ENCODE data around the gene POU3F1.

POU3F1 gene

DNA sequence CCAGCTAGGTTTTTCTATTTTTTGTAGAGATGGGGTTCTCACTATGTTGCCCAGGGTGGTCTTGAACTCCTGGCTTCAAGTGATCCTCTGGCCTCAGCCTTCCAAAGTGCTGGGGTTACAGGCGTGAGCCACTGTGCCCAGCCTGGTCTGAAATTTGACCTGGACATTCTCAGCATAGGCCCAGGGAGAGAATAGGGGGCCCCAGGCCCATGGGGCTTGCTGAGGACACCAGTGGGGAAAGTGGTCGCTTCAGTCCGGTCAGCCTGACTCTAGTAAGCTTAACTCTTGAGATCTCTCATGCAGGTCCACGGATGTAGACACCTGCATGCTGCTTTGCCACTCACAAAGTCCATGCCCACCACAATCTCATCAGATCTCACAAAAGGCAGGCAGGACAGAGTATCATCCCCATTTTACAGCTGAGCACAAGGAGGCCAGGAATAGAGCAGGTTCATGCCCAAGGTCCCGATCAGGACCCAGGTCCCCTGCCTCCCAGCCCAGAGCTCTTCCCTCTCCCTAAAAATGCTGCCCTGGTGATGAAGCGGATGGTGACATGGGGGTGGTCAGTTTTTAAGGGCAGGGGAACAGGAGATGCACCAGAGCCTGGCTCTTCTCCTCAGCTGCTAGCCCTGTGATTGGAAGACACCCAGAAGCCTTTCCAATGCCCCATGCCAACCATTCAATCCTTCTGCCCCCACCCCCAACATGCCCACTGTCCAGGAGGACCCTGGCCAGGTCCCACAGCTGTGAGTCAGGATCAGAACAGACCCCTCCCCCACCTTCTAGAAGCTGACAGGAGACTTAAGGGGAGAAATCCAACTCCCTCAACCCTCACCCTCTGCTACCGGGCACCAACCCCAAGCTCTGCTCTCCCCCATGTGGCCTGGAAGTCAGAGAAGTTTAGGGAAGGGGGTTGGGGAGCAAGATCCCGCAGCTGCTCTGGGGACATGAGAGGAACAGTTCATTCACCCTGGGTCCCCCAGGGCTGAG is 43.0 kb downstream of the POU3F1 start:
- no peak for DNase-seq

DNA sequence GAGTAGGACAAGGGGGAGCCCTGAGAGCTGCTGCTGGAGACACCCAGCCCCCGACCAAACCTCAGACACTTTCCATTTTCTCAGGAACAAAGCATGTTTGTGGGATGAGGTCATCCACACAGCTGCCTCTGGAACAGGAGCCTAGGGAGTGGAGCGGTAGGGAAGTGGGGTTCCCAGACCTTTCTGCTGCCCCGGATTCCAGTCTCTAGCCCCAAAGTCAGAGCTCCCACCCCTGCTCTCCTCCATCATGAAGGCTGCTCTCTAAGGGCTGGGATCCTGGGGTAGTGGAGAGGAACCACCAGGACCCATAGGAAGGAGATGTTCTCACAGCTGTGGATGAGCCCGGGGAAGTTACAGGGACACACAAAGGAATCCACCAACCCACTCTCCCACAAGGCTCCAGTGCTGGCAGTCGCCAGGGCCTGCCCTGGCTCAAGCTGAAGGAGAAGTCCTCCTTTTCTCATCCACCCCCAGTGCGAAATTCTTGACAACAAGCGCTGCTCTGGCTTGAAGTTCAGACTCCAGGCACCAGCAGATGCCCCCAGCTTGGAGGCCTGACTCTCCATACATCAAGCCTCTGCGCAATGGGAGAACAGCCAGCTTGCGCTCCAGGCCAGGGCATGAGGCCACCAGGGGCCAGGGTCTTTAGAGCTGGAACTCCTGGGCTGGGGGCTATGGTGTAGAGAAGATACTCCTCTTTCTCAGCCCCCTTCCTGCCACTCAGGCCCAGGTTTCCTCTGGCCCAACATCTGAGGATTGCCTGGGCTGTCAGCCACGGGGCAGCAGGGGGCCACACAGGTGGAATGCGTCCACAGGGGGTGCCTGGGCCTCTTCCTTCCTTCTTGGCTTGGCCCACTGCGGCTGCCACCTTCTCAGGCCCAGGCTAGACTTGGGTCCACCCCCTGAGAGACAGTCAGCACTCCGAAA is 45.8 kb downstream of the POU3F1 start:
- DNase-seq: no peak

DNA sequence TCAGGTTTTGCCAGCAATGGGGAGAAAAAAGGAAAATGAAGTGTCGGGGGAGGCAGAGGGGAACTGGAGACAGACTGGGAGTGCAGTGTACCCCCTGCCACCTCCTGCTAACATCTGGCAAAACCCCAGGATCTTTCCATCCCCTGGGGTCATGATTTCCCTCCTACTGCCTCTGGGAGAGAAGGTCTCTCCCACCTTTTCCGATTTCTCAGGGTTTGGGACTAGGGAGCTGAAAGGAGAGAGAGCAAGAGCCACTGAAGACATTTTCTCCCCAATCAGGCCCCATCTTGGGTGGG is 46.4 kb downstream of the POU3F1 start:
- DNase-seq: no peak

DNA sequence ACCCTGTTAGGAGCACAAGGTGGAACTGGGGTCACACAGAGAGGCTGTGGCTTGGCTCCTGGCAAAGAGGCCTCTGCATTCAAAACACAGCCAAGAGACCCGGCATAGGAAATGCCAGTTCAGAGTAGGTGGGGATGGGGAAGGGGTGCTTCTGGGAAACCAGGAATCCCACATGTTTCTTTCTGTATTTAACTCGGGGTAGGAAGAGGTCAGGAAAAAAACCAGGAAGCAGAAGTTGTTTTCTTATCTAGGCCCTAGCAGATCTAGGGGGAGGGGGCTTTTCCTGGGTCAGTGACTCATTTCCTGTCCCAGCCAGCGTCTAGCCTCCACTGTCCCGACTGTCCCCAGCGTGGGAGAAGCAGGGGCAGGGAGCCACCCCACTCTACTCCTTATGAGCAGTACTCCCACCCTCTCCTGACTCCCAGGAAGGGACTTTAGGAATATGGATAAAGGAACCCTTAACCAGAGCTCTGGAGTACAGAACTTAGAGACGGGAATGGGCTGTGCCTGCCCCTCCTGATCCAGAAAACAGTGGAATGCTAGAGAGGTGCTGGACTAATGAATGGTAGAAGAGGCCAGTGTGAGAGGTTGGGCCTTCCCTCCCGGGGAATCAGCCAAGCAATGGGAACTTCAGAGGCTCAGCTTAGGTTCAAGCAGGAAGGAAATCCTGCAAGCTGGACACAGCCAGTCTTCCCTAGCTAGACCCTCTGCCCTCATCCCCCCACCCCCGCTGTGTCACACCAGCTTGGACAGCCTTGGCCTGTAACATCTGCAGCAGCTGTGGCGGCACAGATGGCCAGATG is 47.0 kb downstream of the POU3F1 start:
- no peak for DNase-seq

GRCh38 chr1:37998913-37999429 is 47.6 kb downstream of the POU3F1 start:
- DNase-seq: no peak

- no peak for DNase-seq
These were observed 48.3 kb downstream of the POU3F1 start for GRCh38 chr1:37998089-37998808.

GRCh38 chr1:37997256-37998088 is 49.1 kb downstream of the POU3F1 start:
- DNase-seq: no peak

- no peak for DNase-seq
These were observed 50.7 kb downstream of the POU3F1 start for GRCh38 chr1:37995751-37996345.

GRCh38 chr1:37994886-37995566 is 51.6 kb downstream of the POU3F1 start:
- no peak for DNase-seq

Measured in NCI-H1436 (cell line).